ENCODE results near the gene ERCC5.

Gene ERCC5

DNA sequence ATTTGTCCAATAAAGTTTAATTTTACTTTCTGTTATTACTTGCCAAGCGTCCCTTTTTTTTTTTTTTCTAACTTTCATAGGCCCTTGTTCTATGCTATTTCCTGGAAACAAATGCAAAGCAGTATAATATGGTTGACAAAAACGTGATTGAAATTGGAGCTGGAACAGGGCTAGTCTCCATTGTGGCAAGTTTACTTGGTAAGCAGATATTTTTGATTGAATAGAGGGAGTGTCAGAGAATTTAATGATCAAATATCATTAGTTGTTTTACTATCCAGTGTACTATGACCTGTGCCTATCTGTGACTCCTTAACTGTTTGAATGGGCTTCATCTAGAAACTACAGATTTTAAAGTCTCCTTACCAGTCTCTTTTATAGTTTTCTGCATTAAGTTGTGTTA, 46.7 kb downstream of the ERCC5 start:
- no peaks in the 10 kb centered on the region for H3K36me3 ChIP-seq (ENCODE audit: control insufficient read depth, low read length)
- TF ChIP-seq EZH2phosphoT487 (IDR thresholded peaks at IDR 0.05; ENCODE audit: borderline replicate concordance, low read length), result no peak
- TF ChIP-seq, protein P1, sequence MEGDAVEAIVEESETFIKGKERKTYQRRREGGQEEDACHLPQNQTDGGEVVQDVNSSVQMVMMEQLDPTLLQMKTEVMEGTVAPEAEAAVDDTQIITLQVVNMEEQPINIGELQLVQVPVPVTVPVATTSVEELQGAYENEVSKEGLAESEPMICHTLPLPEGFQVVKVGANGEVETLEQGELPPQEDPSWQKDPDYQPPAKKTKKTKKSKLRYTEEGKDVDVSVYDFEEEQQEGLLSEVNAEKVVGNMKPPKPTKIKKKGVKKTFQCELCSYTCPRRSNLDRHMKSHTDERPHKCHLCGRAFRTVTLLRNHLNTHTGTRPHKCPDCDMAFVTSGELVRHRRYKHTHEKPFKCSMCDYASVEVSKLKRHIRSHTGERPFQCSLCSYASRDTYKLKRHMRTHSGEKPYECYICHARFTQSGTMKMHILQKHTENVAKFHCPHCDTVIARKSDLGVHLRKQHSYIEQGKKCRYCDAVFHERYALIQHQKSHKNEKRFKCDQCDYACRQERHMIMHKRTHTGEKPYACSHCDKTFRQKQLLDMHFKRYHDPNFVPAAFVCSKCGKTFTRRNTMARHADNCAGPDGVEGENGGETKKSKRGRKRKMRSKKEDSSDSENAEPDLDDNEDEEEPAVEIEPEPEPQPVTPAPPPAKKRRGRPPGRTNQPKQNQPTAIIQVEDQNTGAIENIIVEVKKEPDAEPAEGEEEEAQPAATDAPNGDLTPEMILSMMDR (IDR thresholded peaks at IDR 0.05; ENCODE audit: low read depth, low read length, poor library complexity, severe bottlenecking), result no peak
- H3K27me3 ChIP-seq (ENCODE audit: control insufficient read depth, low read length), result no peaks in the 10 kb centered on the region
- H3K4me2 ChIP-seq (ENCODE audit: low read length), result no peak overlapping the region
- H3K4me3 ChIP-seq (ENCODE audit: low read length), result no peak overlapping the region
- H3K79me2 ChIP-seq (ENCODE audit: control insufficient read depth, low read length), result no peaks in the 10 kb centered on the region
- no peaks in the 10 kb centered on the region for H3F3A ChIP-seq (ENCODE audit: control insufficient read depth, insufficient read depth)
- no peaks in the 10 kb centered on the region for H3K4me1 ChIP-seq (ENCODE audit: control insufficient read depth, low read length)
- H4K20me1 ChIP-seq (ENCODE audit: control insufficient read depth, insufficient read depth, low read depth, low read length), result no peaks in the 10 kb centered on the region
- no peak overlapping the region for H3K27ac ChIP-seq (ENCODE audit: low read depth, low read length)
- H3K9me2 ChIP-seq (replicated peaks; ENCODE audit: control insufficient read depth, low read length), result no peaks in the 10 kb centered on the region
- no peaks in the 10 kb centered on the region for H3K9me3 ChIP-seq (ENCODE audit: control insufficient read depth, insufficient read depth, low read length)

DNA sequence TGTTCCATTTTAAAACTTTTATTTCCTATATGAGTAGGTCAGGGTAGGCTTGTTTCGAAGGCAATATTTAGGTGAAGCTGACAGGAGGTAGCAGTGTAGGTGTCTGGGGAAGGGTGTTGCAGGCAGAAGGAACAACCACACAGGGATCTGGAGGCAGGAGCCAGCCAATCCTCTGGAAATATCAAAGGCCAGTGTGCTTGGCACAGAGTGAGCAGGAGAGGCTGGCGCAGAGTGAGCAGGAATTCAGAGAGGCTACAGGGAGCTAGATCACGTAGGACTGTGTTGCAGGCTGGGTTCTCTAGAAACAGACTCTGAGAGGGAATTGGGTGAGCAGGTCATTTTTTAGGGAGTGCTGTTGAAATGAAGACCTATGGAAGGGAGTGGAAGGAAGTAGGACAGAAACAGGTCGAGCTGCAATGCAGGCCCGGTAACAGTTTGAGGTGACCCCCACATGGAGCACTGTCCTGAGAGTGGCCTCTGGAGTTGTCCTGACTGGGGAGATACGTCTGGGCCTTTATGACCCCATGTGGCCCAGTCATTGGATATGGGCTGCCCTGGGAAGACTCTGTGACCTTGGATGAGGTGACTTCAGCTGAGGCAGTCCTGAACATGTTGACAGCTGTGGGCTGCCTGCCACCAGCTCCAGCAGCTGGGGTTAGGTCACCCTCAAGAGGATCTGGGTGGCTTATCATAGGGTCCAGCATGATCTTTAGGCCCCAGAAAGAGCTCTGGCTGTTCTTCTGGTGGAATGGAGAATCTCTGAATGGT, 51.7 kb downstream of the ERCC5 start:
- TF ChIP-seq, protein P1 (IDR thresholded peaks at IDR 0.05; ENCODE audit: low read depth, low read length, poor library complexity, severe bottlenecking), result no peak
- no peak for TF ChIP-seq EZH2phosphoT487 (IDR thresholded peaks at IDR 0.05; ENCODE audit: borderline replicate concordance, low read length)
- peaks cover 10% of the 10 kb centered on the region for H3K4me1 ChIP-seq (ENCODE audit: control insufficient read depth, low read length)

DNA sequence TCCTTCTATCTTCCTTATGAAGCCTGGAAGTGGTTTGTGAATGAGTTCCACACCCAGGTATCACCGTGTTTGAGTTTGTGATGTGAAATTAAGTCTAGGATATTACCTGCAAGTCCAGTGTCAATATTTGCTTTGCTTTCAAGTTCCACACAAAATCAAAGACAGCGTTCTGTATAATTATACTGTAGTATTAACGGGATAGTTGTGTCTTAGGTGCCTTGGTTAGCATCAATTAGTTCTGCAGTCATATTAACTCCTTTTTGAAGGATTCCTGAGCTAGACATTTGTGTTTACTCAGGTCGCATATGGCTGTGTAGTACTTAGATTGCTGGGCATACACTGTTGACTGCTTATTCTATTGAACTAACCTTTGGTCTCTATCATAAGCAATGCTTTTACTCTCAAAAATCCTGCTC, 54.4 kb downstream of the ERCC5 start:
- no peaks in the 10 kb centered on the region for H3K36me3 ChIP-seq (ENCODE audit: control insufficient read depth, low read length)
- no peak overlapping the region for H3K4me2 ChIP-seq (ENCODE audit: low read length)
- no peaks in the 10 kb centered on the region for H3K27me3 ChIP-seq (ENCODE audit: control insufficient read depth, low read length)
- H3K27ac ChIP-seq (ENCODE audit: low read depth, low read length), result no peak overlapping the region
- H3K79me2 ChIP-seq (ENCODE audit: control insufficient read depth, low read length), result no peaks in the 10 kb centered on the region
- no peak overlapping the region for H3K4me3 ChIP-seq (ENCODE audit: low read length)
- no peaks in the 10 kb centered on the region for H3K9me2 ChIP-seq (replicated peaks; ENCODE audit: control insufficient read depth, low read length)
- TF ChIP-seq, protein P1 (IDR thresholded peaks at IDR 0.05; ENCODE audit: low read depth, low read length, poor library complexity, severe bottlenecking), result no peak
- no peak for TF ChIP-seq EZH2phosphoT487 (IDR thresholded peaks at IDR 0.05; ENCODE audit: borderline replicate concordance, low read length)
- H3K9me3 ChIP-seq (ENCODE audit: control insufficient read depth, insufficient read depth, low read length), result no peaks in the 10 kb centered on the region
- H3K4me1 ChIP-seq (ENCODE audit: control insufficient read depth, low read length), result peaks cover 19% of the 10 kb centered on the region
- no peaks in the 10 kb centered on the region for H4K20me1 ChIP-seq (ENCODE audit: control insufficient read depth, insufficient read depth, low read depth, low read length)
- H3F3A ChIP-seq (ENCODE audit: control insufficient read depth, insufficient read depth), result no peaks in the 10 kb centered on the region

More for the DNA sequence above, 51.7 kb downstream of the ERCC5 start:
- Histone ChIP-seq H3K4me3 (ENCODE audit: low read length) (no peak overlapping the region), H3F3A (ENCODE audit: control insufficient read depth, insufficient read depth) (no peaks in the 10 kb centered on the region), H3K9me2 (replicated peaks; ENCODE audit: control insufficient read depth, low read length) (no peaks in the 10 kb centered on the region), H4K20me1 (ENCODE audit: control insufficient read depth, insufficient read depth, low read depth, low read length) (no peaks in the 10 kb centered on the region), H3K27me3 (ENCODE audit: control insufficient read depth, low read length) (no peaks in the 10 kb centered on the region), H3K79me2 (ENCODE audit: control insufficient read depth, low read length) (no peaks in the 10 kb centered on the region), H3K27ac (ENCODE audit: low read depth, low read length) (no peak overlapping the region), H3K9me3 (ENCODE audit: control insufficient read depth, insufficient read depth, low read length) (no peaks in the 10 kb centered on the region), H3K36me3 (ENCODE audit: control insufficient read depth, low read length) (no peaks in the 10 kb centered on the region), H3K4me2 (ENCODE audit: low read length) (no peak overlapping the region)

Measured in DOHH2 (cell line).